Left cardiac atrium (tissue), 4 donors: ENCODE results near the gene ETV3L. TPM values are rescaled to one million over a fixed set of nuclear protein-coding genes. Genes with fewer than 3 reads are reported as not detected.
A peak's percentile ranks its signal among the peaks of the same experiment; 100 is the strongest.
"Not testable (repeated sequence)": the region's sequence is repeated elsewhere in the genome, so short reads cannot be mapped to it uniquely, and the experiment has no call there.

Experiments used
- ATAC-seq, 2 donors: fragments of 200-7000 bp; cut with Tn5 transposase; one replicate each; pipeline ENCODE4 v1.9.1; 2020; ENCODE audit warnings: mild to moderate bottlenecking in 2 of 2, moderate library complexity in 2 of 2
- DNase-seq: peaks from one replicate; pipeline ENCODE4 v3.0.0-alpha.2; 2020
- intact Hi-C, 2 donors: fragments of 100-400 bp; cut with DNase I; formaldehyde crosslinking; loops; one replicate each; pipeline versions ENCODE4 v1.14.1 to v1.15.1; 2022 to 2023
- total RNA-seq, 2 donors: library from RNA; stranded (reverse); fragmentation: NEBNext Ultra II Directional; extraction: Animal tissue kit (Norgen Biotek cat#: 25700); gene quantifications; one replicate each; pipeline ENCODE4 v1.2.1, GENCODE V29; 2021
- donor health status: DM: no; HTN: yes; CAD: no.
- donor health status: DM: no; HTN: yes; CAD: no; lungs with severe emphysema.
- donor health status: DM: yes; HTN: yes; CAD: no.
- donor health status: Dilated cardiomyopathy.

Gene ETV3L
- total RNA-seq, 2 donors from 2014 or later, result not detected

- intact Hi-C loops, result no loop called here
- ATAC-seq, result no peak
- no peak for DNase-seq
These were observed 11.0 kb downstream of the ETV3L start for GRCh38 chr1:157088607-157089006.

- intact Hi-C loops, result no loop called here
- DNase-seq, result no peak
- ATAC-seq, result no peak
These were observed 12.6 kb downstream of the ETV3L start for GRCh38 chr1:157087030-157087429.

GRCh38 chr1:157086299-157086698, 13.3 kb downstream of the ETV3L start:
- ATAC-seq (no peak), DNase-seq (no peak)
- intact Hi-C loops, result no loop called here

GRCh38 chr1:157085421-157085820, 14.2 kb downstream of the ETV3L start:
- DNase-seq, result no peak
- intact Hi-C loops, result no loop called here

GRCh38 chr1:157084720-157085119, 14.9 kb downstream of the ETV3L start:
- no peak for DNase-seq
- ATAC-seq, result no peak
- intact Hi-C loops, result no loop called here

More at GRCh38 chr1:157085421-157085820, 14.2 kb downstream of the ETV3L start:
- no peak for ATAC-seq

GRCh38 chr1:157081707-157082106, 17.9 kb downstream of the ETV3L start:
- DNase-seq (no peak), ATAC-seq (no peak)
- intact Hi-C loops, result no loop called here

GRCh38 chr1:157080714-157081113, 18.9 kb downstream of the ETV3L start:
- ATAC-seq (no peak), DNase-seq (no peak)
- intact Hi-C loops, result no loop called here

- ATAC-seq, result no peak
- DNase-seq, result no peak
- intact Hi-C loops, result loop anchor here in 1 of 2 donors (10.0 kb wide), 1 partner anchor 73 kb away; no protein-coding TSS in a partner anchor
These were observed 22.2 kb downstream of the ETV3L start for GRCh38 chr1:157077394-157077793.

GRCh38 chr1:157073944-157074685, 25.5 kb downstream of the ETV3L start:
- ATAC-seq (peak in 1 of 2 donors; percentile 69), DNase-seq (peak; percentile 75)
- intact Hi-C loops, result loop anchor here in 1 of 2 donors (10.0 kb wide), 1 partner anchor 69 kb away; no protein-coding TSS in a partner anchor

- DNase-seq, result no peak
- no peak for ATAC-seq
- intact Hi-C loops, result no loop called here
These were observed 30.0 kb downstream of the ETV3L start for GRCh38 chr1:157069601-157070000.

- ATAC-seq, intact Hi-C loops: not testable (repeated sequence)
These were observed 40.4 kb downstream of the ETV3L start for GRCh38 chr1:157059241-157059640.

GRCh38 chr1:157056269-157056668, 43.3 kb downstream of the ETV3L start:
- DNase-seq (no peak), ATAC-seq (no peak)
- intact Hi-C loops, result no loop called here

More at GRCh38 chr1:157059241-157059640, 40.4 kb downstream of the ETV3L start:
- DNase-seq, result not testable (repeated sequence)

- DNase-seq, ATAC-seq, intact Hi-C loops: not testable (repeated sequence)
These were observed 43.9 kb downstream of the ETV3L start for GRCh38 chr1:157055729-157056128.

GRCh38 chr1:157050836-157051235, 48.8 kb downstream of the ETV3L start:
- intact Hi-C loops, result no loop called here
- no peak for ATAC-seq

GRCh38 chr1:157047062-157047410, 52.6 kb downstream of the ETV3L start:
- DNase-seq (no peak), ATAC-seq (no peak)
- intact Hi-C loops, result no loop called here

More at GRCh38 chr1:157050836-157051235, 48.8 kb downstream of the ETV3L start:
- DNase-seq, result no peak

GRCh38 chr1:157045250-157046218, 54.1 kb downstream of the ETV3L start, which contains the start of gene ARHGEF11:
Gene ARHGEF11, minus strand, starts transcription at chr1:157045742. Its CDS starts 1,412 bp downstream, at chr1:157044330.
- intact Hi-C loops, result no loop called here
- peak; percentile 92 for DNase-seq
- ATAC-seq, result peak; percentile 97 to 98

GRCh38 chr1:157044326-157044725, 55.3 kb downstream of the ETV3L start:
- no peak for ATAC-seq
- no peak for DNase-seq
- intact Hi-C loops, result no loop called here

- DNase-seq, result no peak
- intact Hi-C loops, result no loop called here
- ATAC-seq, result no peak
These were observed 55.9 kb downstream of the ETV3L start for GRCh38 chr1:157043685-157044084.

GRCh38 chr1:157042846-157043245, 56.8 kb downstream of the ETV3L start:
- DNase-seq, result no peak
- no peak for ATAC-seq
- intact Hi-C loops, result no loop called here
